Natural killer cell (primary cell): ENCODE results near the gene ARAF. TPM values are rescaled to one million over a fixed set of nuclear protein-coding genes. Genes with fewer than 3 reads are reported as not detected.
A peak's percentile ranks its signal among the peaks of the same experiment; 100 is the strongest.

ENCODE experiments used
- ATAC-seq, 3 donors: fragments of 150-1000 bp in 2 of 3; fragments of 200-7000 bp in 1 of 3; cut with Tn5 transposase; 1 replicate in 1 of 3; 2 replicates in 2 of 3; pipeline ENCODE4 v1.10.0; 2021; ENCODE audit warnings: mild to moderate bottlenecking in 2 of 3, moderate library complexity in 2 of 3
- DNase-seq, 2 donors: peaks; one replicate each; pipeline versions ENCODE4 v3.0.0 to v3.0.0-alpha.2; 2013 to 2021; ENCODE audit warnings: mixed read lengths in 1 of 2
- H3K27ac ChIP-seq: one replicate; pipeline ENCODE4 v1.5.1; 2013; ENCODE audit warnings: mild to moderate bottlenecking, low read length
- H3K27me3 ChIP-seq: one replicate; pipeline ENCODE4 v1.6.1; 2013; ENCODE audit warnings: low read length; ENCODE audit not compliant: control insufficient read depth, insufficient read depth
- H3K36me3 ChIP-seq: one replicate; pipeline ENCODE4 v1.6.1; 2013; ENCODE audit warnings: low read length; ENCODE audit not compliant: control insufficient read depth, insufficient read depth
- H3K4me1 ChIP-seq: one replicate; pipeline ENCODE4 v1.6.1; 2013; ENCODE audit warnings: low read length; ENCODE audit not compliant: control insufficient read depth, insufficient read depth
- H3K4me3 ChIP-seq: one replicate; pipeline ENCODE4 v1.5.1; 2013; ENCODE audit warnings: low read length
- H3K9me3 ChIP-seq: one replicate; pipeline ENCODE4 v1.6.1; 2013; ENCODE audit warnings: low read length; ENCODE audit not compliant: control insufficient read depth, insufficient read depth
- H3K27ac Mint-ChIP-seq, 2 donors: one replicate each; pipeline ENCODE4 v1.8.0; 2022; ENCODE audit warnings: mild to moderate bottlenecking in 2 of 2, mixed read lengths in 2 of 2, moderate library complexity in 1 of 2
- H3K27me3 Mint-ChIP-seq, 2 donors: one replicate each; pipeline ENCODE4 v1.8.0; 2022; ENCODE audit warnings: low read depth in 2 of 2, mixed read lengths in 2 of 2
- H3K36me3 Mint-ChIP-seq: one replicate; pipeline ENCODE4 v1.8.0; 2022; ENCODE audit warnings: mixed read lengths
- H3K4me1 Mint-ChIP-seq, 2 donors: one replicate each; pipeline ENCODE4 v1.8.0; 2022; ENCODE audit warnings: mixed read lengths in 2 of 2
- H3K4me3 Mint-ChIP-seq: one replicate; pipeline ENCODE4 v1.8.0; 2022; ENCODE audit warnings: mild to moderate bottlenecking, moderate library complexity, mixed read lengths
- H3K9me3 Mint-ChIP-seq, 2 donors: one replicate each; pipeline ENCODE4 v1.8.0; 2022; ENCODE audit warnings: mixed read lengths in 2 of 2
- WGBS: methylation state at CpG from one replicate; pipeline ENCODE4 v1.1.7; 2013; ENCODE audit warnings: missing lambda C conversion rate; ENCODE audit not compliant: insufficient coverage; 5-methylcytosine and 5-hydroxymethylcytosine counted together
- intact Hi-C: fragments of 100-400 bp; cut with micrococcal nuclease; formaldehyde crosslinking; loops from one replicate; pipeline ENCODE4 v1.14.2; 2022
- total RNA-seq, 4 donors: library from RNA; stranded (reverse); fragments of 120-200 nt in 1 of 4; gene quantifications; one replicate each; pipeline versions ENCODE4 v1.2.3 to v1.2.4, GENCODE V29; 2013 to 2022
- TF ChIP-seq, protein P1 (sequence below): fragments of 200-600 bp; IDR thresholded peaks from one replicate; pipeline ENCODE4 v1.8.0; 2022; ENCODE audit warnings: antibody characterized with exemption

Gene ARAF
- total RNA-seq, 3 donors from 2014 or later (not counting 1 experiment from before 2014, with no cell fraction given): 162 to 173 (median 169) TPM

- peaks cover 4 to 14% of the 10 kb centered on the region in 2 donors for H3K4me1 Mint-ChIP-seq
- H3K4me3 ChIP-seq: no peak overlapping the region
- H3K27ac ChIP-seq: no peak overlapping the region
- TF ChIP-seq, protein P1, sequence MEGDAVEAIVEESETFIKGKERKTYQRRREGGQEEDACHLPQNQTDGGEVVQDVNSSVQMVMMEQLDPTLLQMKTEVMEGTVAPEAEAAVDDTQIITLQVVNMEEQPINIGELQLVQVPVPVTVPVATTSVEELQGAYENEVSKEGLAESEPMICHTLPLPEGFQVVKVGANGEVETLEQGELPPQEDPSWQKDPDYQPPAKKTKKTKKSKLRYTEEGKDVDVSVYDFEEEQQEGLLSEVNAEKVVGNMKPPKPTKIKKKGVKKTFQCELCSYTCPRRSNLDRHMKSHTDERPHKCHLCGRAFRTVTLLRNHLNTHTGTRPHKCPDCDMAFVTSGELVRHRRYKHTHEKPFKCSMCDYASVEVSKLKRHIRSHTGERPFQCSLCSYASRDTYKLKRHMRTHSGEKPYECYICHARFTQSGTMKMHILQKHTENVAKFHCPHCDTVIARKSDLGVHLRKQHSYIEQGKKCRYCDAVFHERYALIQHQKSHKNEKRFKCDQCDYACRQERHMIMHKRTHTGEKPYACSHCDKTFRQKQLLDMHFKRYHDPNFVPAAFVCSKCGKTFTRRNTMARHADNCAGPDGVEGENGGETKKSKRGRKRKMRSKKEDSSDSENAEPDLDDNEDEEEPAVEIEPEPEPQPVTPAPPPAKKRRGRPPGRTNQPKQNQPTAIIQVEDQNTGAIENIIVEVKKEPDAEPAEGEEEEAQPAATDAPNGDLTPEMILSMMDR: no peak
- H3K27ac Mint-ChIP-seq: no peak overlapping the region
- WGBS: 96% methylated on average over 10 of the region's 11 CpGs
- intact Hi-C loops: no loop called here
- H3K4me1 ChIP-seq: peaks cover 8% of the 10 kb centered on the region
- ATAC-seq (no peak), DNase-seq (no peak)
- H3K9me3 Mint-ChIP-seq: no peaks in the 10 kb centered on the region
- H3K36me3 Mint-ChIP-seq: no peaks in the 10 kb centered on the region
- H3K4me3 Mint-ChIP-seq: no peak overlapping the region
- H3K27me3 ChIP-seq: no peaks in the 10 kb centered on the region
- peaks cover 0 to 10% of the 10 kb centered on the region in 2 donors for H3K27me3 Mint-ChIP-seq
- H3K9me3 ChIP-seq: no peaks in the 10 kb centered on the region
- H3K36me3 ChIP-seq: peaks cover 46% of the 10 kb centered on the region
These were observed 10.2 kb downstream of the ARAF start for GRCh38 chrX:47571215-47571614.

DNA sequence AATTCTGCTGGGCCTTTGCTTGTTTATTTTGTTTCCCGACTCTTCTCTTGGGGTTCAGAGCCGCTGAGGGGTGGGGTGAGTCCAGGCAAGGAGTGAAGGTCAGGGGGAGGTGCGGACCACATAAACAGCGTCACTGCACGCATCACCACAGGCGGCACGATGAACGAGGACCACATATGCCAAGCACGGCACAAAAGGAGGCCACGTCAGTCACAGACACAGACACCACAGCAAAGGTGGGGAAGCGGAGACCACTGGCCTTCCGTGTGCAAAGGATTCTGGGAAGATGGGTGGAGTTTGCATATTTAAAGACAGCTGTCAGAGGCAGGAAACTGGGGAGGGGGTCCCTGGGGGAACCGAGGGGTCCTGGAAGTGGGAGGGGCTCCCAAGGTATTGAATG is 10.9 kb downstream of the ARAF start:
- H3K4me1 ChIP-seq: peaks cover 8% of the 10 kb centered on the region
- DNase-seq (no peak), ATAC-seq (no peak)
- peaks cover 42% of the 10 kb centered on the region for H3K36me3 ChIP-seq
- Mint-ChIP-seq H3K4me3 (no peak overlapping the region), H3K9me3 (no peaks in the 10 kb centered on the region), H3K27me3 (peaks cover 0 to 10% of the 10 kb centered on the region in 2 donors), H3K4me1 (peaks cover 4 to 14% of the 10 kb centered on the region in 2 donors), H3K36me3 (no peaks in the 10 kb centered on the region), H3K27ac (no peak overlapping the region)
- intact Hi-C loops: no loop called here
- H3K4me3 ChIP-seq: no peak overlapping the region
- H3K9me3 ChIP-seq: no peaks in the 10 kb centered on the region
- WGBS: 82% methylated on average over 12 of the region's 13 CpGs
- no peaks in the 10 kb centered on the region for H3K27me3 ChIP-seq
- no peak overlapping the region for H3K27ac ChIP-seq
- TF ChIP-seq, protein P1: no peak

DNA sequence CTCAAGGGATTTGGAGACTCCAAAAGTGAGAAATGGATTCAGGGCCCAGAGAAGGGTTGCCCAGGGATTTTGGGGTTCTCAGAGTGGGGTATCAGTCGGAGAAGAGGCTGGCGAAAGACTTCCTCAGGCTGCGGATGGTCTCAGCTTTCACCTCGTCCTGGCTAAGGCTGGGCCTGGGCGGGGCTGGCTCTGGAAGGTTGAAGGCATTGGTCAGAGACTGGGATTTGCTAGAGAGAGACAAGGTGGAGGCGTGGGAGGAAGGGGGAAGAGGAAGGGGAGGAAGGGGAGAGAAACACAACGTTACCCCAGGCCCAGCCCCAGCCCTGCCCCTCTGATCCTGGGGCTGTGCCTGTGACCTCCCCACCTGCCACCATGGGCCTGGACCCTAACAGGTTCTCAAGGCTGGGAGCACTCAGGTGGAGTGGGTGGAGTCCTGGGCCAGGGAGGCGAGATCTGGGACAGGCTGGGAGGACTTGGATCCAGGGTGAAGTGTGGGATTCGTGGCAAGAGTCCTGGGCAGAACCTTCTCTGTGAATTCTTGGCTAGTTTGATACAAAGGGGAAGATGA is 11.9 kb downstream of the ARAF start:
- H3K4me1 Mint-ChIP-seq: peaks cover 4 to 14% of the 10 kb centered on the region in 2 donors
- no peaks in the 10 kb centered on the region for H3K9me3 ChIP-seq
- H3K27me3 ChIP-seq: no peaks in the 10 kb centered on the region
- DNase-seq (no peak), ATAC-seq (no peak)
- WGBS: 82% methylated on average over 9 of the region's 9 CpGs
- H3K27me3 Mint-ChIP-seq: peaks cover 0 to 10% of the 10 kb centered on the region in 2 donors
- peaks cover 34% of the 10 kb centered on the region for H3K36me3 ChIP-seq
- TF ChIP-seq, protein P1: no peak
- H3K4me1 ChIP-seq: peaks cover 8% of the 10 kb centered on the region
- H3K4me3 ChIP-seq: no peak overlapping the region
- no peak overlapping the region for H3K27ac ChIP-seq
- peak overlapping the region in 1 of 2 donors; percentile 45 for H3K27ac Mint-ChIP-seq
- H3K4me3 Mint-ChIP-seq: no peak overlapping the region
- no peaks in the 10 kb centered on the region for H3K9me3 Mint-ChIP-seq
- intact Hi-C loops: no loop called here
- H3K36me3 Mint-ChIP-seq: no peaks in the 10 kb centered on the region
